Measurements from ENCODE around the gene COX7A2. TPM values are rescaled to one million over a fixed set of nuclear protein-coding genes. Genes with fewer than 3 reads are reported as not detected.

The COX7A2 gene, protein sequence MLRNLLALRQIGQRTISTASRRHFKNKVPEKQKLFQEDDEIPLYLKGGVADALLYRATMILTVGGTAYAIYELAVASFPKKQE
- 285 and 852 TPM in 2 replicates for total RNA-seq

DNA sequence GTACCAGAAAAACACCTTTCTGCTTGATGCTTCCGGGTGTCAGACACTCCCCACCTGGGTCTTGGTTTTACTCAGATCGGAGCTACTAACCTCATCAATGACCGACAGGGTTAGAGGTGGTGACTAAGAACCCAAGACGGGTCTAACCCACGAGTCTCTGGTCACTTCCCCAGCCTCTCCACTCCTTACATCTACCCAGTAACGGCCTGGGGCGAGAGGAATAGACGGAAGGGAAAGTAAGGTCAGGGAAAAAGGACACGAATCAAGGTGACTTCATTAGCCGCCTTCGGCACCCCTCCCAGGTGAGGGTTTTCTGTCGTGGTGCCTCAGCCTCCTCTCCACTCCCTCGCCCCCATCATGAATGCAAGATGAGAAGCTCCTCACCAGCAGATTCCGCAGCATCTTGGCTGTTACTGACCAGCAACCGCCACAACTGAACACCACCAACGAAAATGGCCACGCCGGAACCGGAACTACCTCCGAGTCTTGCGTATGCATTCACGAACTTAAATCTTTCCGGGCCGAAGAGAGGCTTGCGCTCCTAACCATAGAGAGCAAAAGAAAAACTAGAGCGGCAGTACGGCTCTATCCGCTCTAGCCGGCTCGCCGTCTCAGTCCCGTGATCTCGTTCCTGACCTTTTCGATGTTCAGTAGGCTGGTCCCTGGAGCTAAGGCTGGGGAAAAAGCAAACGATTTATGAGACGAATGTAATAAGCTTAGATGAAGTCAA is at the start of gene COX7A2:
Gene COX7A2 (minus strand): TSS at position 469 of the 730 bp plus-strand sequence. CDS start 67 bp downstream, at position 402.

DNA sequence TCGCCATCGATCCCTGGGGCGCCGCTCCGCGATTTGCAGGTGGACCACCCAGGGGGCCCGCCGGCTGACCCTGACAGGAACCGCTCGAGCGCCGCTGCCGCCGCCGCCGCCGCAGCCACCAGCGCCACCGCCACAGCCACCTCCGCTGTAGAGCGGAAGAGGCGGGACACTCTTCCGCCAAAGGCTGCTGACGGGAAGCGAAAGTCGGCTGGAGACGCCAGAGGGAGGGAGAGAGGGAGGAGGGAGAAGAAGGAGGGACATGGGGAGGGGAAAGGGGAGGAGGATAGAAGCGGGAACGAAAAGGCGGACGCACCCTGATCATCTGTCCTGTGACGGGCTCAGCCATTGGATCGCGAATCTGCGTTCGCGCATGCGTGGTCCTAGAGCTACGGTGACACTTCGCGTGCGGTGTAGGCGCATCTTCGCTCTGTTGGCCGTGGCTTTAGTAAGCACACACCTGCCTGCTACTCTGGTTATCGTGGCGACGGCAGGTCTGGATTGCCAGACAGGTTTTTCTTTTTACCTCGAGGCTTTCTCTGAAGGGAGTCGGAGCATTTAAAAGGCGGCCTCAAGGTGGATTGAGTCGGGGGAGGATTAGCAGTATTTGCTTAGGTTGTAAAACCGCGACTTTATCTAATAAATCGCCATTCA is 41.2 kb upstream of the COX7A2 start, which contains the start of gene TMEM30A:
Gene TMEM30A (minus strand): TSS at position 161 of the 651 bp plus-strand sequence. CDS start 154 bp downstream, at position 7.

DNA sequence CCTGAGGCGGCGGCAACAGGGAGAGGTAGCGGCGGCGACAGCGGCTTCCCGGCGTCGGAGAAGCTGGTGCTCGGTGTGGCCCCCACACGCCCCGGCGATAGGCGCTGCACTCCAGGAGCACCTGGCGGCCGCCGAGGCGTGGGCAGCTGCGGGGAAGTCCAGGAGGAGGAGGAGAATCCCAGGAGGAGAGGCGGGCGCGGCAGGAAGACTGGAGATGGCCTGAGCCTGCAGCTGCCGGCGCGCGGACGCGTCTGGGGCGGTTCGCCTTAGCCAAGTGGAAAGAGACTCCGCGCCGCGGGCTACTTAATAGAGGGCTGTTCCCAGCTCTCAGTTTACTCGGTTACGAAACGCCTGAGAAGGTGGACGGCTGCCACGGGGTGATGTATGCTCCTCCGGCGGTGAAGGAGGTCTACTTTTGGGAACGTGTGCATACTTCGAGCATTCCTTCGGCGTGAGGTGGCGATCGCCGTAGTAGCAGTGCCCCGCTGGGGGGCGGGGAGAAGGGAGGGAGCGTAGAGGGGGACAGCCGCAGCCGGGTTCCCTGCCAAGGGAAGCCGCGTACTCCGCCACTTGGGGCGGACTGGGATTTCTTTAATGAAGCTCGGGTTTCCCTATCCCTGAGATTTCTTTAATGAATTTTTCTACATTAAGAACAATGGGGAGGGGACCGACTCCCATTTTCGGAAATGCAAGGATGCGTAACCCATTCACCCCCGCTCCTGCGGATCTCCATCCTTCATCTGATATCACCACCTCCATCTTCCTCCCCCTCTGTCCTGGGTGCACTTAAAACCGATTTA is 37.6 kb downstream of the COX7A2 start, which contains the start of gene COL12A1:
Gene COL12A1 (minus strand): TSS at position 278 of the 800 bp plus-strand sequence. CDS start 3,261 bp downstream, outside the sequence.

Other genes starting within 250 kb of the COX7A2 start
- 247 and 311 TPM in 2 replicates for gene COL12A1, start 37.7 kb downstream of the COX7A2 start, total RNA-seq
- gene TMEM30A, start 41.0 kb upstream of the COX7A2 start, total RNA-seq = 98.0 and 119 TPM in 2 replicates
- gene FILIP1, start 250.0 kb upstream of the COX7A2 start, total RNA-seq = not detected in 2 replicates